ENCODE measurements around the gene TOM1L1.

The TOM1L1 gene

DNA sequence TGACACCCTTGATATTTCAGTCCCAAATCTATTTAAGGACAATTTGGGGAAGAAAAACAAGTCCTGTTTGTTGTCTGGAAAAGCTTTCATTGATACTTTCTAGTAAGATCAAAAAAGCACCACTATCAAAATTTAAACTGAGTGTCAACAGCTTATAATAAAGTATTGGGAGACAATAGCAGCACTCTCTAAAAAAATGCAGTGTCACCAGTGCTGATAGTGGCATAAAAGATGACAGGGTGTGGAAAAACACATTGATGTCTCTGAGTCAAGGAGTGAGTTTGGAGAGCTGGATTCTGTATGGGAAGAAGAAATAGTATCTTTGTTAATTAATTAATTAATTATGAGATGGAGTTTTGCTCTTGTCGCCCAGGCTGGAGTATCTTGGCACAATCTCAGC lies 8.3 kb upstream of the TOM1L1 start:
- H3K4me3 ChIP-seq (ENCODE audit: low read depth, low read length), result no peak overlapping the region

- H3K4me3 ChIP-seq (ENCODE audit: low read depth, low read length), result no peak overlapping the region
Observed at GRCh38 chr17:54898576-54898975, 2.1 kb upstream of the TOM1L1 start.

GRCh38 chr17:54899201-54899600 lies 1.5 kb upstream of the TOM1L1 start:
- no peak overlapping the region for H3K4me3 ChIP-seq (ENCODE audit: low read depth, low read length)

DNA sequence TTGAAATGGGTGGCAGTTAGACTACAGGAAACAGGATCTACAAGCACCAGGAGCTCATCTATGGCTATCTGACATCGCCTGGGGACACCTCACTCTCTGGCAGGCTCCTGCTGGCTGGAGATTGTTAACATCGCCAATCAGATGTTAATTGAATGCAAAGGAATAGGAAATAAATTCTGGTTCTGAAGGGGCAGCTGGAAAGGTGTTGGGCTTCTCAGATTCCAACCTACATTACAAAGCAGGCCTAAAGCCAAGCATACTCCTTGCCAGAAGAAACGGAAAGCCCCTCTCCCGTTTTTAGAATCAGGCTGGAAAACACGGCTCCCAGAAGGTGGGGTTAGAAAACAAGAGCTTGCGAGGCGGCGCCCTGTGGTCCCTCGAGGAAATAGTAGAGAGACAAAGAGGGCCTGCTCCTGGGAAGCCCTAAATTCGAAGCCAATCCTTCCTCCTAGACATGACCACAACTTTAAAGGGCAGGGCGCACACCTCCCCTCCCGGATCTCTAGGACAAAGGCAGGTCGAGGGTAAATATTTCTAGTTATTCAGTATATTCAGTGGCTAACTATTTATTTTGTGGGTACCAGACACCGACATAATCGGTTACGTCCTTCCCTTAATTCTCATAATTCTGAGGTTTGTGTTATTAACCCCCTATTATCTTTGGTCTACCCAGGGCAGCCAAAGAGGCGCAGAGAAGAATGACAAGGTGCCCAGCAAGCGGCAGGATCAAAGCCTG lies 763 bp upstream of the TOM1L1 start:
- peak overlapping the region; percentile 79 for H3K4me3 ChIP-seq (ENCODE audit: low read depth, low read length)

GRCh38 chr17:54901230-54901822 lies 674 bp downstream of the TOM1L1 start:
- peak overlapping the region; percentile 79 for H3K4me3 ChIP-seq (ENCODE audit: low read depth, low read length)

DNA sequence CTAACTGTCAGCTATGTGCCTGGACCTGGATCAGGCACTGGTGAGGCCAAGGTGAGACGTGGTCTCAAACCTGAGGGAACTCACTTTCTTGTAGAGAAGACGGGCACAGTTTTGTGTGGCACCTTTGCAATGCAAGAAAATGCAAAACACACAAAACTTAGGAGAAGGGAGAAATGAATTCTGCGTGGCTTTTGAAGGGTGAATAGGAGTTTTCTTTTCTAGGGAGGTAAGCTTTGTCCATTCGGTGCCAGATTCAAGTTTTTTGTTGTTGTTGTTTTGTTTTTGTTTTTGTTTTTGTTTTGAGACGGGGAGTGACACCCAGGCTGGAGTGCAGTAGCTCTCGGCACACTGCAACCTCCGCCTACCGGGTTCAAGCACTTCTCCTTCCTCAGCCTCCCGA lies 1.4 kb downstream of the TOM1L1 start:
- peak overlapping the region; percentile 79 for H3K4me3 ChIP-seq (ENCODE audit: low read depth, low read length)

DNA sequence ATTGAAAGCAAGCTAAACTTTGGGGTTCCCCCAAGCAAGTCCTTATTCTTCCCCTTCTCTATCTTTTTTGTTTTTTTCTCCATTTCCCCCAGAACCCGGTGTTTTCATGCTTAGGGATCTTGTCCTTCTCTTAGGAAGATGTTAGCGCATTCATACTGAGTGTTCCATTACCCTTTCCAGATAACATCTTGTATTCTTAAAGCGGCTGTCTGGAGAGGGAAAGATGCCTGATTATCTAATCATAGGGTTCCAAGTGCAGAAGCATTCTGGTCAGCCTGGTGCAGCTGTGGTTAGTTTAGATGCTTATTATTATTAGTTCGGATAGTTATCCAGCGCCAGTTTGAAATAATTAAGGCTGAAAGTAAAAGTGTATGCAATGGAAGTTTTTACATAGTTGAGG lies 2.0 kb downstream of the TOM1L1 start:
- H3K4me3 ChIP-seq (ENCODE audit: low read depth, low read length), result no peak overlapping the region

GRCh38 chr17:54903375-54903774 lies 2.7 kb downstream of the TOM1L1 start:
- no peak overlapping the region for H3K4me3 ChIP-seq (ENCODE audit: low read depth, low read length)

GRCh38 chr17:54906683-54907082 lies 6.0 kb downstream of the TOM1L1 start:
- H3K4me3 ChIP-seq (ENCODE audit: low read depth, low read length), result no peak overlapping the region

DNA sequence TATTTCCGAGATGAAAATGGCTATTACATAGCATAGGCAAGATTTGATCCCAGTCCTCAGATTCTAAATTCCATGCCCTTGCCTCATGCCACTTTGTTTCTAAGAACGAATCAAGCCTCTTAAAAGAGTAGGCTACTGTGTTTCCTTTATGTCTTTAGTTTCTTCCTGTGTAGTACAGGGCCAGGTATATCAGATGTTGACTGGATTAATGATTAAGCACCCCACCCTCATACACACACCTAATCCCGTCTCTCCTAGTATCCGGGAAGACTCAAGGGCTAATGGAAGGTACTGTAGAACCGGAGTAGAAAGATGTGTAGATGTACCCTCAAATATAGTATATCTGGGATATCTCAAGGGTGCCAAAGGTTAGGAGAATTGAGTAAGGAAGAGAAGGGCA lies 6.7 kb downstream of the TOM1L1 start:
- no peak overlapping the region for H3K4me3 ChIP-seq (ENCODE audit: low read depth, low read length)

DNA sequence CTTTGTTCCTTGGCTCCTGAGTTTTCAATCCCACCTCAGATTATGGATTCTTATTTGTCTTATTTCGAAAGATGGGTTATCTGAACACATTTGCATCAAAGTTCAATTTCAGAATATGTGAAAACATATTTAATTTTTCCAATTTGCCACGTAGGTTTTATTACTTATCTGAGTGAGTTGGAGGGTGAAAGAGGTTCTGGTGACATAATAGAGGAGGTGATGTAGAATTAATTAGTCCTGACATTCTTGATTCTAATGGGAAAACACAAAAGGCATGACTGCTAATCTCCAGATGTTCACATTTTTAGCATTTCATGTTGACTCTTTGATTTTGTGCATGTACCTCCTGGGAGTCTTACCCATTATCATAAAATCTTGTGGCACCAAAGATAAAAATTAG lies 9.1 kb downstream of the TOM1L1 start:
- H3K4me3 ChIP-seq (ENCODE audit: low read depth, low read length), result no peak overlapping the region

- no peak overlapping the region for H3K4me3 ChIP-seq (ENCODE audit: low read depth, low read length)
Observed at GRCh38 chr17:54916721-54917120, 16.1 kb downstream of the TOM1L1 start.

- no peak overlapping the region for H3K4me3 ChIP-seq (ENCODE audit: low read depth, low read length)
Observed at GRCh38 chr17:54919425-54919824, 18.8 kb downstream of the TOM1L1 start.

DNA sequence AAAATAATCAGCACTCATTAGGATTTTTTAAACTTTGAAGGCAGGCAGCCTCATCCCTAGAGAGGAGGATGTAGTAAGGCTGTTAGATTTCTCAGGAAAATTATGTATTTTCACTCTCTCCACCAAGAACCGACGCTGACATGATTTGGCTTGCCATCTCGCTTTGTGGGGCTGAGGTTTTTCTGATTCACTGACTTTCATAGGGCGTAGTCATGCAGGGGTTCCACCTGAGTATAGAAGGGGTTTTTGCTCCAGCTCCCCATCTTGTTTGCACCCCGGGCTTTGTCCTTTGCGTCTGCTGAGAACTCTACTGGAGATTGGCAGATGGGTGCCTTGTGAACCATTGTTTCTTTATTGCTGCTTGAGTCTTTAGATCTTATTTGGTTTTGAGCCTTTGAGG lies 20.2 kb downstream of the TOM1L1 start:
- no peak overlapping the region for H3K4me3 ChIP-seq (ENCODE audit: low read depth, low read length)

DNA sequence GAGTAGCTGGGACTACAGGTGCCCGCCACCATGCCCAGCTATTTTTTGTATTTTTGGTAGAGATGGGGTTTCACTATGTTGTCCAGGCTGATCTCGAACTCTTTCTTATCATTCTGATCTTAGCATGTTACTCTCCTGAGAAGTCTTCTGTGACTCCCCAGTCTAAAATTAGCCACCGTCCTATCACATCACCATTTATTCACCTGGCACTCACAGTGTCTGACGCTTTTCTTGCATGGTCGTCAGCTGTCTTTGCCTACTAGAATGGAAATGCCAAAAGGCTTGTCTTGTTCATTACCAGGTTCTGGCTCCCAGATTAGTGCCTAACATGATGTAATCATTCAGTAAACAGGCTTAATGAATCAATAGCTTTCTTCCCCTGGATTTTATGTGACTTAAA lies 23.8 kb downstream of the TOM1L1 start:
- H3K4me3 ChIP-seq (ENCODE audit: low read depth, low read length), result no peak overlapping the region

DNA sequence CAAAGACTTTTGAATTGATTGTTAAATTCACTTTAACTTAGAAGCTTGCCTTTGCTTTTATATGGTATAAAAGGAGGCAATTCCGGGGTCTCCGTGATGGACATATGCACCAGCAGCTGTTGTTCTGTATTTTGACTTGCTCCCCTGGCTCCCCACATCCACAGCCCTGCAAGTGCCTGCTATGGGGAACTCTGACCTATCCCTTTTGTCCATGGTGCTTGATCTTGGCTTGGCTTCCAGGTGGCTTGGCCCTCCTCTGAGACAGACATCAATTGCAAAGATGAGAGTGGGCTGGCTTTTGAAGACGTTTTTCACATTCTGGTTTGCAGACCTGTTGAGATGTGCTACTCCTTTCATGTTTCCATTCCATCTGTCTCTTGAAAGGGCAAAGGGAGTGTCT lies 26.9 kb downstream of the TOM1L1 start:
- H3K4me3 ChIP-seq (ENCODE audit: low read depth, low read length), result no peak overlapping the region

GRCh38 chr17:54932711-54933110 lies 32.1 kb downstream of the TOM1L1 start:
- no peak overlapping the region for H3K4me3 ChIP-seq (ENCODE audit: low read depth, low read length)

DNA sequence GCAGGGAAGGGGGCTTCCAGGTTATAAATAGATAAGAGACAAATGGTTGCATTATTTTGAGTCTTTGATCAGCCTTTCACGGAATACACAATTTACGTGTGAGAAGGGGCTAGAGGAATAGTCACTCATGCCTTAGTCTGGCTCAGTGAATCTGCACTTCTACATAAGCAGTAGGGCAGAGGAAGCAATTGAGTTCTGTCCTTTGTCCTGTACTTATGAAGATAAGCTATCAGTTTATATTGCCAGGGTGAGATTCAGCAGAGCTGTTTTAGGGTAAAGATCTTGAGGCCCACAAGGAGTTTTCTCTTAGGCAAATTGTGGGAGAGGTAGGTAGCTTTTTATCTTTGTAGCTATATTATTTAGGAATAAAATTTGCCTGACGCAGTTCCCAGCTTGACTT lies 33.3 kb downstream of the TOM1L1 start:
- no peak overlapping the region for H3K4me3 ChIP-seq (ENCODE audit: low read depth, low read length)

DNA sequence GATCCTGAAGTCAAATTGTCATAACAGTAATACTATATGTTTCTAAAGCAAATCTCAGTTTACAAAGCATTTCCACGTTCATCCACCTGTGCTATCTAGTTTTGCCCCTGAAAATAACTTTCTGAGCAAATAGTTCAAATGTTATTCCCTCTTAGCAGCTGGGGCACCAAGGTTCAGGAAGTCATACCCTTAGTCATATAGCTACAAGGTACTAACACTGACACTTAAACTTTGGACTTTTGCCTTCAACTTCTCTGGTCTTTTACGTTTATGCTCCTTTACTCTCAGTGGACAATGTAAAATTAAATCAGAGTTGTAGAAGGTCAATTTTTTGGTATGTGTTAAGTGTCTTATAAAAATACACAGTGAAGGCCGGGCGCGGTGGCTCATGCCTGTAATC lies 34.8 kb downstream of the TOM1L1 start:
- no peak overlapping the region for H3K4me3 ChIP-seq (ENCODE audit: low read depth, low read length)

GRCh38 chr17:54937018-54937417 lies 36.4 kb downstream of the TOM1L1 start:
- H3K4me3 ChIP-seq (ENCODE audit: low read depth, low read length), result no peak overlapping the region

GRCh38 chr17:54937426-54937825 lies 36.8 kb downstream of the TOM1L1 start:
- no peak overlapping the region for H3K4me3 ChIP-seq (ENCODE audit: low read depth, low read length)

GRCh38 chr17:54941285-54941684 lies 40.6 kb downstream of the TOM1L1 start:
- no peak overlapping the region for H3K4me3 ChIP-seq (ENCODE audit: low read depth, low read length)

DNA sequence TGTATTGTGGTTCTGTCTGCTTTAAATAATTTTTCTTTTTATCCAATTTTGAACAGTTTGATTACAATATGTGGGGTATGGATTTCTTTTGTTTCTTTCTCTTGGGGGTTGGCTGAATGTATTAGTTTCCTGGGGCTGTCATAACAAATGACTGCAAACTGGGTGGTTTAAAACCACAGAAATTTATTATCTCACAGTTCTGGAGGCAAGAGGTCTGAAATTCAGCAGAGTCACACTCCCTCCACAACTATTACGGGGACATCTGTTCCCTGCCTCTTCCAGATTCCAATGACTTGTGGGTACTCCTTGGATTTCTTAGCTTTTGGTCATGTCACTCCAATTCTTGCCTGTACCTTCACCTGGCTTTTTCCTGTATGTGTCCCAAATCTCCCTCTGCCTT lies 44.1 kb downstream of the TOM1L1 start:
- no peak overlapping the region for H3K4me3 ChIP-seq (ENCODE audit: low read depth, low read length)
